ENCODE data around the gene EMC10. TPM values are rescaled to one million over a fixed set of nuclear protein-coding genes. Genes with fewer than 3 reads are reported as not detected.

The EMC10 gene
- total RNA-seq, 1 donor from 2014 or later: 97.7 TPM

GRCh38 chr19:50513746-50514345 is 37.5 kb downstream of the EMC10 start, which contains the start of gene ASPDH:
Gene ASPDH (minus strand): TSS chr19:50513913. CDS start chr19:50513823, 90 bp downstream.
- peaks cover 20% of the 10 kb centered on the region for H3K4me1 ChIP-seq
- intact Hi-C loops (cut with micrococcal nuclease): no loop called here
- no peak within 1 kb of the TSS for H3K27ac ChIP-seq (replicated peaks)
- no peaks in the 10 kb centered on the region for H3K27me3 ChIP-seq (ENCODE audit: low read depth)
- no peaks in the 10 kb centered on the region for H3K36me3 ChIP-seq
- H3K4me3 ChIP-seq: no peak within 1 kb of the TSS
- H3K9me3 ChIP-seq (replicated peaks): no peaks in the 10 kb centered on the region
- no peak for DNase-seq
- TF ChIP-seq CTCF (IDR thresholded peaks at IDR 0.05; ENCODE audit: borderline replicate concordance): no peak

- Histone ChIP-seq H3K27me3 (ENCODE audit: low read depth) (no peaks in the 10 kb centered on the region), H3K36me3 (no peaks in the 10 kb centered on the region), H3K4me3 (no peak overlapping the region), H3K4me1 (peaks cover 13% of the 10 kb centered on the region), H3K9me3 (replicated peaks) (no peaks in the 10 kb centered on the region), H3K27ac (replicated peaks) (no peak overlapping the region)
- no peak for DNase-seq
- TF ChIP-seq CTCF (IDR thresholded peaks at IDR 0.05; ENCODE audit: borderline replicate concordance): no peak
- intact Hi-C loops (cut with micrococcal nuclease): no loop called here
These were observed 38.2 kb downstream of the EMC10 start for GRCh38 chr19:50514346-50515167.

GRCh38 chr19:50515168-50515561 is 38.9 kb downstream of the EMC10 start:
- H3K27me3 ChIP-seq (ENCODE audit: low read depth): no peaks in the 10 kb centered on the region
- H3K36me3 ChIP-seq: no peaks in the 10 kb centered on the region
- no peaks in the 10 kb centered on the region for H3K9me3 ChIP-seq (replicated peaks)
- no peak overlapping the region for H3K27ac ChIP-seq (replicated peaks)
- intact Hi-C loops (cut with micrococcal nuclease): no loop called here
- no peak for DNase-seq
- peaks cover 8% of the 10 kb centered on the region for H3K4me1 ChIP-seq
- no peak for TF ChIP-seq CTCF (IDR thresholded peaks at IDR 0.05; ENCODE audit: borderline replicate concordance)
- no peak overlapping the region for H3K4me3 ChIP-seq

GRCh38 chr19:50516456-50516855 is 40.1 kb downstream of the EMC10 start:
- no peak for TF ChIP-seq CTCF (IDR thresholded peaks at IDR 0.05; ENCODE audit: borderline replicate concordance)
- DNase-seq: no peak
- H3K36me3 ChIP-seq: no peaks in the 10 kb centered on the region
- no peak overlapping the region for H3K27ac ChIP-seq (replicated peaks)
- H3K4me3 ChIP-seq: no peak overlapping the region
- H3K4me1 ChIP-seq: no peaks in the 10 kb centered on the region
- intact Hi-C loops (cut with micrococcal nuclease): no loop called here
- H3K27me3 ChIP-seq (ENCODE audit: low read depth): no peaks in the 10 kb centered on the region
- H3K9me3 ChIP-seq (replicated peaks): no peaks in the 10 kb centered on the region

- Histone ChIP-seq H3K4me3 (no peak overlapping the region), H3K27me3 (ENCODE audit: low read depth) (no peaks in the 10 kb centered on the region), H3K27ac (replicated peaks) (no peak overlapping the region), H3K4me1 (no peaks in the 10 kb centered on the region), H3K36me3 (no peaks in the 10 kb centered on the region), H3K9me3 (replicated peaks) (no peaks in the 10 kb centered on the region)
- intact Hi-C loops (cut with micrococcal nuclease): no loop called here
- DNase-seq: no peak
- no peak for TF ChIP-seq CTCF (IDR thresholded peaks at IDR 0.05; ENCODE audit: borderline replicate concordance)
These were observed 40.8 kb downstream of the EMC10 start for GRCh38 chr19:50516964-50517703.
